ENCODE data around the gene GPR62.
A peak's percentile ranks its signal among the peaks of the same experiment; 100 is the strongest.

Gene GPR62

DNA sequence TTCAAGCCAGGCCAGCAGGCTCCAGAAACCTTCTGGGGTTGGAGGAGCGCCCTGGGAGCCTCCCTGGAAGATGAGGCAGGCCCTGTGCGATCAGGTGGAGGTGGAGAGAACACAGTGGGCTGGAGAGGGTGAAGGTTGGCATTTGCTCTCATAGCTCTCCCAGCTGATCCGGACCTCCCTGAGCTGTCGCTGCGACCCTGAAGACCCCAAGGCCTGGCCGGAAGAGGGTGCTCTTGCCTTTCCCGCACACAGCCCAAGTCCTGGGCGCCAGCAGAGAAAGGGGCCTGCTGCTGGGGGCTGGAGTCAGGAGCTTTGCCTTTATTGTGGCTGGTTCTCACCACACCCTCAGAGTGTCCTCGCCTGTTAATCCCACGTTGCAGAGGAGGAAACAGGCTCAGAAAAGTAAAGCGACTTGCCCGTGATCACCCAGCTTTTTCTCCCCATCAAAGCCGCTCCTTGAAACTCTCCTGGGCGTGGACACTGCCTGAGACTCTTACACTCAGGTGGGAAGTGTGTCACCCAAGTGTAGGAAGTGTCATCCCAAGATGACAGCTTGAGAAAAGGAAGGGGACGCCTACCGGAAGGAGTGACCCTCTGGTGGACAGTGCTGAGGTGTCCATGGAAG lies 49.1 kb downstream of the GPR62 start:
- TF ChIP-seq, protein P1, sequence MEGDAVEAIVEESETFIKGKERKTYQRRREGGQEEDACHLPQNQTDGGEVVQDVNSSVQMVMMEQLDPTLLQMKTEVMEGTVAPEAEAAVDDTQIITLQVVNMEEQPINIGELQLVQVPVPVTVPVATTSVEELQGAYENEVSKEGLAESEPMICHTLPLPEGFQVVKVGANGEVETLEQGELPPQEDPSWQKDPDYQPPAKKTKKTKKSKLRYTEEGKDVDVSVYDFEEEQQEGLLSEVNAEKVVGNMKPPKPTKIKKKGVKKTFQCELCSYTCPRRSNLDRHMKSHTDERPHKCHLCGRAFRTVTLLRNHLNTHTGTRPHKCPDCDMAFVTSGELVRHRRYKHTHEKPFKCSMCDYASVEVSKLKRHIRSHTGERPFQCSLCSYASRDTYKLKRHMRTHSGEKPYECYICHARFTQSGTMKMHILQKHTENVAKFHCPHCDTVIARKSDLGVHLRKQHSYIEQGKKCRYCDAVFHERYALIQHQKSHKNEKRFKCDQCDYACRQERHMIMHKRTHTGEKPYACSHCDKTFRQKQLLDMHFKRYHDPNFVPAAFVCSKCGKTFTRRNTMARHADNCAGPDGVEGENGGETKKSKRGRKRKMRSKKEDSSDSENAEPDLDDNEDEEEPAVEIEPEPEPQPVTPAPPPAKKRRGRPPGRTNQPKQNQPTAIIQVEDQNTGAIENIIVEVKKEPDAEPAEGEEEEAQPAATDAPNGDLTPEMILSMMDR (conservative IDR thresholded peaks at IDR 0.05) = no peak

DNA sequence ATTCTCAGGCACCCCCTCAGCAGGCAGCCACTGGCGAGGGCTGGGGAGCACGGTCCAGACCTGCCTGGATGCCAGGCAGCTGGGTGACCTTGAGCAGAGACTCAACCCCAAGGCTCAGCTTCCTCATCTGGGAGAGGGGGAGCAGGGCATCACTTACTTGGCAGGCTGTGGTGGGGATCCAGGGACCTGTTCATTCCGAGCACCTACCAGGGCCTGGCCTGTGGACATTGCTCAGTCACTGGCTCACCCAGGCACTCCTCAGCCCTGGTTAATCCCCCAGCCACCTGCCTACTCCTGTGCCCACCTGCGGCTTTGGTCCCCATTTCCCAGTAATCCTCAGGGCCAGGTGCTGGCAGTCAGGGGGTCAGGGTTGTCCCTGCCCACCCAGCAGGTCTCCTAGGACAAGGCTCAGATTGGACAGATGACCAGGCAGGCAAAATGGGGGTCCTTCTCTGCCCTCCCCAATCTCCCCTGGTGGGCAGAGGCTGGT lies 49.8 kb downstream of the GPR62 start:
- peak overlapping the region; percentile 75 for H3K27ac ChIP-seq
- TF ChIP-seq, protein P1 (conservative IDR thresholded peaks at IDR 0.05) = no peak

More for the DNA sequence above, 49.1 kb downstream of the GPR62 start:
- H3K27ac ChIP-seq = no peak overlapping the region

- TF ChIP-seq, protein P1 (conservative IDR thresholded peaks at IDR 0.05) = no peak
- peak overlapping the region; percentile 75 for H3K27ac ChIP-seq
Measured at GRCh38 chr3:52005571-52005986, 50.4 kb downstream of the GPR62 start.

- H3K27ac ChIP-seq = peak overlapping the region; percentile 75
- TF ChIP-seq, protein P1 (conservative IDR thresholded peaks at IDR 0.05) = no peak
Measured at GRCh38 chr3:52006017-52006819, 51.0 kb downstream of the GPR62 start.

- TF ChIP-seq, protein P1 (conservative IDR thresholded peaks at IDR 0.05) = no peak
- no peak overlapping the region; the same call in 1 of the 2 replicates for H3K27ac ChIP-seq
Measured at GRCh38 chr3:52006820-52007133, 51.6 kb downstream of the GPR62 start.

Data from VCaP (cell line).